GM13976 (cell line): ENCODE results near the gene CCDC188.

Experiments
- DNase-seq: peaks from one replicate; pipeline ENCODE4 v3.0.0; 2012; ENCODE audit warnings: low spot score
- CTCF ChIP-seq: IDR thresholded peaks from 2 replicates; pipeline ENCODE4 v1.5.1; 2012; ENCODE audit warnings: borderline replicate concordance, mild to moderate bottlenecking; ENCODE audit not compliant: insufficient read depth; ENCODE audit errors: extremely low read depth, missing control alignments, control extremely low read depth
- in situ Hi-C: fragments of 300-500 bp; cut with MboI; formaldehyde crosslinking; loops from one replicate; pipeline ENCODE4 v1.12.0; 2022; ENCODE audit warnings: low sequenced_read_pairs, mixed read lengths, inconsistent platforms; ENCODE audit not compliant: unreplicated experiment

The CCDC188 gene

GRCh38 chr22:20185750-20186149 is 34.9 kb upstream of the CCDC188 start:
- DNase-seq: no peak
- in situ Hi-C loops: no loop called here
- TF ChIP-seq CTCF: no peak

GRCh38 chr22:20184501-20185165 is 33.8 kb upstream of the CCDC188 start:
- DNase-seq: no peak
- in situ Hi-C loops: no loop called here
- no peak for TF ChIP-seq CTCF

DNA sequence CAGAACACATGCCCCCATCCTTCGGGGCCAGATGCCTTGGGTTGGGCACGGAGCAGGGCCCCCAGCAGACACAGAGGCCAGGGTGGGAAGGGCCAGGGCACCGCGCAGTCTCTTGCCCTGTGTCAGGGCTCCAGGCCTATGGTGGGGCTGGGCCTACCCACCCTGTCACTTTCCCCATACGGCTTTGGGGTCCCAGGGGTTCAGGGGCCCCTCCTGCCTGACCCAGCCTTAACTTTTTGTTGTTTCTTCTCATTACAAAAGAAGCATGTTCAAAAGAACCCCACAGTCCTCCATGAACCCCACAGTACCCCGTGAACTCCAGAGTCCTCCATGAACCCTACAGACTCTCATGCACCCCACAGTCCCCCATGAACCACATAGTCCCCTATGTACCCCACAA is 33.0 kb upstream of the CCDC188 start:
- in situ Hi-C loops: no loop called here
- no peak for TF ChIP-seq CTCF
- DNase-seq: no peak

- DNase-seq: no peak
- in situ Hi-C loops: no loop called here
- no peak for TF ChIP-seq CTCF
These were observed 32.2 kb upstream of the CCDC188 start for GRCh38 chr22:20183101-20183500.

DNA sequence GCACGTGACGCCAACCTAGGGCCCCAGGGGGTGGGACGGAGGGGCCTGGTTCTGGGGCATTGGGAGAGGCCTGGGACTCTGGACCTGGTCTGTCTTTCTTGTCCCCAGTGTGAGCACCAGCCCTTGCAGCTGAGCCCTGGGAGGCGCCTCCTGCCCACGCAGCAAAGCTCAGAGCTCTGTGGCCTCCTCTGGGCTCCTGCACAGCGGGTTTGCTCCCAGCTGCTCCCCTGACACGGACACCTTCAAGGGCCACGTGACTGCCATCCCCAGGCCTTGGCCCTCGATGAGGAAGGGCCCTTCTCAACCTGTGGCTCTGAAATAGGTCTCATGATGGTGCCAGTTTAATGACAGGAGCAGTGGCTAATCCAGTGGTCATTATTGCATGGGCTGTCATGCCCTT is 31.5 kb upstream of the CCDC188 start:
- no peak for TF ChIP-seq CTCF
- no peak for DNase-seq
- in situ Hi-C loops: no loop called here

DNA sequence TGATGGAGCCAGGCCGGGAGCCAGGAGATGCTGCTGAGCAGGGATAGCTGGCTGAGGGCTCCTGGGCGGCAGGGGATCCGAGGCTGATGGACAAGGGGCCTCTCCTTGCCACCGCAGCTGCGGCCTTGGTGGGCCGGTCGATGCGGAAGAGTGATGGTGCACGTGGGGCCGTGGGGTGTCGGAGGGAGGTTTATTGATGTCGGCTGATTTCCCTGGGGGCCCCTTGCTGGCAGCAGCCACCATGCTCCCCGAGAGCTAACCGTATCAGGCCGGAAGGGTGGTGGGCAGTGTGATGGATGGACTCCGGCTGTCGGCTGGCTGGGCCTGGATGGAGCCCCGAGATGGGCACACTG is 31.0 kb upstream of the CCDC188 start:
- no peak for TF ChIP-seq CTCF
- in situ Hi-C loops: no loop called here
- no peak for DNase-seq
